ENCODE results near the gene GABRR3.

The GABRR3 gene

GRCh38 chr3:97954228-97954827, 80.8 kb downstream of the GABRR3 start:
- no peak for DNase-seq

GRCh38 chr3:97952872-97953271, 82.2 kb downstream of the GABRR3 start:
- DNase-seq, result no peak

- DNase-seq, result no peak
Measured at GRCh38 chr3:97952280-97952679, 82.8 kb downstream of the GABRR3 start.

DNA sequence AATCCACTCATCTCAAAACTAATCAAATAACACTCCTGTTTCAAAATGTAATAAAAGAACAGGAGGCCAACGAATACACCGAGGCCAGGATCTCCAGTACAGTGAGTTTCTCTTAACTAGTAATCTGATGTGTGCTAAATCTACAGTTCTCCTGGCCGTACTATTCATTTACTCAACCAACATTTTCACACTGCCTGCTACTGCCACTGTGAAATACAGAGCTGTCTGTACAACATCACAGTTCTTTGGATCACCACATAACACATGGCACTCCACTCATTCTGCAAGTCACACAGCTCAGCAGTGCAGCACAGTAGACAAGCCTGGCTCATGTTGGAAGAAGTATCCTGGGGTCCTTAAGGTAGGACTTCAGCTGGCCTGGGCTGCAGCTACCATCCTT, 84.8 kb downstream of the GABRR3 start:
- no peak for DNase-seq

- DNase-seq, result no peak
Measured at GRCh38 chr3:97949743-97950142, 85.4 kb downstream of the GABRR3 start.

DNA sequence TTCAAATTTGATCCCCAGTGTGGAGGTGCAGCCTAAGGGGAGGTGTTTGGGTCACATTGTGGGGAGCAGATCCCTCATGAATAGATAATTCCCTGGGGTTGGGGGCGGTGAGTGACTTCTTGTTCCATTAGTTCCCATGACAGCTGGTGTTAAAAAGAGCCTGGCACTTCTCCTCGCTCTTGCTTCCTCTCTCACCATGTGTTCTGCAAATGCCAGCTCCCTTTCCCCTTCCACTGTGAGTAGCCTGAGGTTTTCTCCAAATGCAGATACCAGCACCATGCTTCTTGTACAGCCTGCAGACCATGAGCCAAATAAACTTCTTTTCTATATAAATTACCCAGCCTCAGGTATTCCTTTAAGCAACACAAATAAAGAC, 86.0 kb downstream of the GABRR3 start:
- no peak for DNase-seq

DNA sequence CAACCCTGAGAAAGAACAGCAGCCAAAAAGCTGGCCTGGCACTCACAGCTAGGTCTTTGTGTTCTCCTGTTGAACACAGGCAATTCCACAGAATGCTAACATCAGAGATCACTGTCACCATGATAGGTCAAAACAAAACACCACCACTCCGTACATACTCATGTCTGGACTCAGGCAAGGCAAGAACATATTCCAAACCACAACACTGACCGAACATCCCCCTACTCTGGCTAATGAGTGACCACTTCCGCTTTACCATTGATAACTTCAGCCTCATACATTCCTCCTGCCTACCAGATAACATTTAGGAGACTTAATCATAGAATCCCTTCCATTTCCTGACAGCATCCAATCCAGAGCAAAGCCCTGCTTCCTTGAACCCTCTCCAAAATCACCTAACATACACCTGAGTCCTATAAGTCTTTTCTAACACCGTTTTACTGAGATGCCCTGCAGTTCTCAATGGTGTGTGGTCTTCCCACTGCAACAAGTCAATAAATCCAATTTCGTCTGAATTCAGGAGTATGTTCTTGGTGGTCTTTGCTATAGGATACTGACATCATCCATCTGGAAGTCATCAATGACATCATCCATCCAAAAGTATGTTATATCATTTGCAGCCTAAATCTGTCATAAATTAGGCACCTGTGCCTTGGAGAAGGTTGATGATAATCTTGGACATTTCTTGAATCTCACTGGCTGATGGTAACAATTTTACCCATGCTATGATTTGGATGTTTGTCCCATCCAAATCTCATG, 86.6 kb downstream of the GABRR3 start:
- no peak for DNase-seq

- no peak for DNase-seq
Measured at GRCh38 chr3:97942801-97943546, 92.1 kb downstream of the GABRR3 start.

DNA sequence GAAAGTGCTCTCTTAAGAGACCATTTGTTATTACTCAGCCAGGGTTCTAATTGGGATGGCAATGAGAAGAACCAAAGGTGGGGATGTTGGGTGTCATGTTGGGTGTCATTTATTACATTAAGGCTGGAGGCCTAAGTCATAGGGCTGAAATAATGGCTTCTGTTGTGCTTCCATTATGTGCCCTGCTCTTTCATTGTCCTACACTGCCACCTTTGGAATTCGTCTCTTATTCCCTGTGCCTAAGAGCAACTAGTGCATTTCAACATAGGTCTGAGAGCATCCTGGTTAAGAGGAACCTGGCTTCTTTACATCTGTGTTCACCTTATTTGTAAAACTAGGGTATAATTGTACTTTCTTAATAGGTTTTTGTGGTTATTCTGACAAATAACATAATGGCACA, 95.1 kb downstream of the GABRR3 start:
- no peak for DNase-seq

- DNase-seq, result no peak
Measured at GRCh38 chr3:97939401-97939800, 95.7 kb downstream of the GABRR3 start.

DNA sequence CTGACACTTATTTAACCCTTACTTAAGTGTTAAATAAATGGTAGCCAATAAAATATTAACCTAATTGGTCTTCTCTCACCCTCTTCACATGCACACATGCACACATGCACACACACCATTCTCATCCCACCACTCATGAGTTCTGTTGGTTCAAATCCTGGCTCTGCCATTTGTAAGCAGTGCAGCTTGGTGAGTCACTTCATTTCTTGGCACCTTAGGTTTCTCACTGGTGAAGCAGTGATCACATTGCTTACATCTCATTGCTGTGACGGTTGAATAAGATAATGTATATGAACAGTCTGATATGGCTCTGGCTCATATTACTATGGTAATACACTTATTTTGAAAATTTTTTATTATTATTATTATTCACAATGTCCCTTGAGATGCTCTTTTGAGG, 96.7 kb downstream of the GABRR3 start:
- DNase-seq, result no peak

- no peak for DNase-seq
Measured at GRCh38 chr3:97937205-97937604, 97.9 kb downstream of the GABRR3 start.

DNA sequence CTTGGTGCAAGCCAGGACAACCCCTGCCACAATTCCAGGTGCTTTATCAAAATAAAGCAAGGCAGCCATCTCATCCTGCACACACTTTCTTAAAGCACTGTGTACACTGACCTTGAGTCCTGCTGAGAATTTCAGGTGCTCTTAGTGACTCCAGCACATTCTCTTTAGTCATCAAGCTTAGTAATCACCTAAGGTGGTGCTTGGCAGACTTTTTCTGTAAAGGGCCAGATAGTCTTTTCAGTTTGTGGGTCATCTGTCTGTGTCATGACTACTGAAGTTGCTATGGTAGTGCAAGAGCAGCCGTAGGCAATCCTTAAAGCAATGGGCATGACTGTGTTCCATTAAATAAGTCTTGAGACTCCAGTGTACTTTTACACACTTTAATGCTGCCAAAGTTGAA, 99.3 kb downstream of the GABRR3 start:
- no peak for DNase-seq
